Stimulated activated naive CD4-positive, alpha-beta T cell treated with Interleukin-2 at 50 U/mL for 16 hours (primary cell): ENCODE measurements around the gene RARG.

Source experiments
- DNase-seq: peaks from one replicate; lab custom pipeline; 2025; lab: John Stamatoyannopoulos, UW

The RARG gene

GRCh38 chr12:53223389-53224060, 8.5 kb downstream of the RARG start:
- DNase-seq, result peak; percentile 21

GRCh38 chr12:53222806-53223261, 9.2 kb downstream of the RARG start:
- DNase-seq, result no peak

GRCh38 chr12:53222170-53222721, 9.8 kb downstream of the RARG start:
- DNase-seq, result no peak

GRCh38 chr12:53221203-53222080, 10.6 kb downstream of the RARG start:
- DNase-seq, result peak; percentile 53

- peak; percentile 86 for DNase-seq
Observed at GRCh38 chr12:53220694-53221202, 11.3 kb downstream of the RARG start.

GRCh38 chr12:53219956-53220693, 11.9 kb downstream of the RARG start:
- DNase-seq, result peak; percentile 85

- peak; percentile 90 for DNase-seq
Observed at GRCh38 chr12:53219292-53219955, 12.6 kb downstream of the RARG start.

- peak; percentile 52 for DNase-seq
Observed at GRCh38 chr12:53218551-53219291, 13.3 kb downstream of the RARG start.

- DNase-seq, result no peak
Observed at GRCh38 chr12:53217931-53218307, 14.1 kb downstream of the RARG start.

GRCh38 chr12:53217051-53217930, 14.7 kb downstream of the RARG start:
- peak; percentile 51 for DNase-seq

GRCh38 chr12:53215497-53215896, 16.5 kb downstream of the RARG start:
- DNase-seq, result no peak

- no peak for DNase-seq
Observed at GRCh38 chr12:53214687-53215455, 17.1 kb downstream of the RARG start.

GRCh38 chr12:53214221-53214620, 17.8 kb downstream of the RARG start:
- DNase-seq, result no peak

- DNase-seq, result peak; percentile 74
Observed at GRCh38 chr12:53213348-53213747, 18.7 kb downstream of the RARG start.

GRCh38 chr12:53212931-53213330, 19.1 kb downstream of the RARG start:
- no peak for DNase-seq

GRCh38 chr12:53211476-53212381, 20.3 kb downstream of the RARG start:
- no peak for DNase-seq

GRCh38 chr12:53210843-53211242, 21.2 kb downstream of the RARG start:
- DNase-seq, result no peak
